GM19025 (cell line): Measurements from ENCODE around the gene LMX1A.

Experiments used
- ATAC-seq: cut with Tn5 transposase; IDR thresholded peaks from one replicate; pipeline ENCODE4 v1.9.1; 2021; ENCODE audit warnings: mild to moderate bottlenecking, low read depth, moderate library complexity; ENCODE audit not compliant: unreplicated experiment

The LMX1A gene

GRCh38 chr1:165173818-165174217 lies 182.7 kb downstream of the LMX1A start:
- no peak for ATAC-seq

GRCh38 chr1:165173409-165173808 lies 183.1 kb downstream of the LMX1A start:
- ATAC-seq, result no peak

- no peak for ATAC-seq
These were observed 183.8 kb downstream of the LMX1A start for GRCh38 chr1:165172666-165173065.

GRCh38 chr1:165169729-165170128 lies 186.8 kb downstream of the LMX1A start:
- ATAC-seq, result no peak

- ATAC-seq, result no peak
These were observed 187.5 kb downstream of the LMX1A start for GRCh38 chr1:165169028-165169427.

- ATAC-seq, result no peak
These were observed 188.0 kb downstream of the LMX1A start for GRCh38 chr1:165168467-165168866.

- ATAC-seq, result no peak
These were observed 193.8 kb downstream of the LMX1A start for GRCh38 chr1:165162671-165163241.

GRCh38 chr1:165161130-165161529 lies 195.4 kb downstream of the LMX1A start:
- no peak for ATAC-seq

GRCh38 chr1:165153182-165153581 lies 203.3 kb downstream of the LMX1A start:
- no peak for ATAC-seq

- no peak for ATAC-seq
These were observed 203.8 kb downstream of the LMX1A start for GRCh38 chr1:165152727-165153126.

GRCh38 chr1:165152109-165152508 lies 204.4 kb downstream of the LMX1A start:
- no peak for ATAC-seq
